ENCODE data around the gene TMEM250.

GRCh38 chr9:136163248-136163850 lies 44.7 kb upstream of the TMEM250 start:
- TF ChIP-seq, protein P1, sequence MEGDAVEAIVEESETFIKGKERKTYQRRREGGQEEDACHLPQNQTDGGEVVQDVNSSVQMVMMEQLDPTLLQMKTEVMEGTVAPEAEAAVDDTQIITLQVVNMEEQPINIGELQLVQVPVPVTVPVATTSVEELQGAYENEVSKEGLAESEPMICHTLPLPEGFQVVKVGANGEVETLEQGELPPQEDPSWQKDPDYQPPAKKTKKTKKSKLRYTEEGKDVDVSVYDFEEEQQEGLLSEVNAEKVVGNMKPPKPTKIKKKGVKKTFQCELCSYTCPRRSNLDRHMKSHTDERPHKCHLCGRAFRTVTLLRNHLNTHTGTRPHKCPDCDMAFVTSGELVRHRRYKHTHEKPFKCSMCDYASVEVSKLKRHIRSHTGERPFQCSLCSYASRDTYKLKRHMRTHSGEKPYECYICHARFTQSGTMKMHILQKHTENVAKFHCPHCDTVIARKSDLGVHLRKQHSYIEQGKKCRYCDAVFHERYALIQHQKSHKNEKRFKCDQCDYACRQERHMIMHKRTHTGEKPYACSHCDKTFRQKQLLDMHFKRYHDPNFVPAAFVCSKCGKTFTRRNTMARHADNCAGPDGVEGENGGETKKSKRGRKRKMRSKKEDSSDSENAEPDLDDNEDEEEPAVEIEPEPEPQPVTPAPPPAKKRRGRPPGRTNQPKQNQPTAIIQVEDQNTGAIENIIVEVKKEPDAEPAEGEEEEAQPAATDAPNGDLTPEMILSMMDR (IDR thresholded peaks at IDR 0.05; ENCODE audit: insufficient read depth, low read depth, low read length): no peak
- TF ChIP-seq EZH2 (IDR thresholded peaks at IDR 0.05; ENCODE audit: insufficient read depth, low read length): no peak

Data from astrocyte (in vitro differentiated cells and primary cell).